ENCODE measurements around the gene KAT5. TPM values are rescaled to one million over a fixed set of nuclear protein-coding genes. Genes with fewer than 3 reads are reported as not detected.
"Not testable (repeated sequence)": the region's sequence is repeated elsewhere in the genome, so short reads cannot be mapped to it uniquely, and the experiment has no call there.

The KAT5 gene
- total RNA-seq, 1 donor from 2014 or later = 21.0 TPM

DNA sequence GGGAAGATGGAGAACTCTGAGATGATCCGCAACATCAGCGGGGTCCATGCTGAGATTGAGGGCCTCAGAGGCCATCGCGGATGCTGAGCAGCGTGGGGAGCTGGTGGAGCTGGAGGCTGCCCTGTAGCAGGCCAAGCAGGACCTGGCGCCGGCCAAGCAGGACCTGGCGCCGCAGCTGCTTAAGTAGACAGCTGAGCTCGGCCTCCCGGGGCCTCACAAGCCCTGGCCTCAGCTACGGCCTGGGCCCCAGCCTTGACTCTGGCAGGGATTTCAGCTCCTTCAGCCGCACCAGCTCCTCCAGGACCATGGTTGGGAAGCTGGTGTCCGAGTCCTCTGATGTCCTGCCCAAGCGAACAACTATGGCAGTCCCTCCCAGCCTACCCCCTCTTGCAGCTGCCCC is 15.8 kb downstream of the KAT5 start:
- Histone ChIP-seq H2AFZ (replicated peaks) (no peak overlapping the region), H3K36me3 (no peaks in the 10 kb centered on the region), H3K27ac (no peak overlapping the region), H4K20me1 (ENCODE audit: low read depth) (no peaks in the 10 kb centered on the region), H3K27me3 (peaks cover 39% of the 10 kb centered on the region), H3K9me3 (ENCODE audit: low read depth) (no peaks in the 10 kb centered on the region), H3K4me3 (no peak overlapping the region), H3K9ac (no peak overlapping the region), H3K4me1 (no peaks in the 10 kb centered on the region), H3K4me2 (no peak overlapping the region), H3K79me2 (ENCODE audit: low read depth) (no peaks in the 10 kb centered on the region), H3F3A (ENCODE audit: low read depth) (no peaks in the 10 kb centered on the region)
- Mint-ChIP-seq H3K9me3 (peaks cover 4% of the 10 kb centered on the region), H3K27me3 (ENCODE audit: insufficient read depth, low read depth) (peaks cover 10% of the 10 kb centered on the region), H3K4me1 (no peaks in the 10 kb centered on the region), H3K36me3 (no peaks in the 10 kb centered on the region), H3K27ac (no peak overlapping the region), H3K4me3 (no peak overlapping the region)
- no peak for DNase-seq (ENCODE audit: low spot score)
- TF ChIP-seq EZH2phosphoT487 (IDR thresholded peaks at IDR 0.05) (no peak), EZH2 (IDR thresholded peaks at IDR 0.05) (no peak)
- TF ChIP-seq, protein P1, sequence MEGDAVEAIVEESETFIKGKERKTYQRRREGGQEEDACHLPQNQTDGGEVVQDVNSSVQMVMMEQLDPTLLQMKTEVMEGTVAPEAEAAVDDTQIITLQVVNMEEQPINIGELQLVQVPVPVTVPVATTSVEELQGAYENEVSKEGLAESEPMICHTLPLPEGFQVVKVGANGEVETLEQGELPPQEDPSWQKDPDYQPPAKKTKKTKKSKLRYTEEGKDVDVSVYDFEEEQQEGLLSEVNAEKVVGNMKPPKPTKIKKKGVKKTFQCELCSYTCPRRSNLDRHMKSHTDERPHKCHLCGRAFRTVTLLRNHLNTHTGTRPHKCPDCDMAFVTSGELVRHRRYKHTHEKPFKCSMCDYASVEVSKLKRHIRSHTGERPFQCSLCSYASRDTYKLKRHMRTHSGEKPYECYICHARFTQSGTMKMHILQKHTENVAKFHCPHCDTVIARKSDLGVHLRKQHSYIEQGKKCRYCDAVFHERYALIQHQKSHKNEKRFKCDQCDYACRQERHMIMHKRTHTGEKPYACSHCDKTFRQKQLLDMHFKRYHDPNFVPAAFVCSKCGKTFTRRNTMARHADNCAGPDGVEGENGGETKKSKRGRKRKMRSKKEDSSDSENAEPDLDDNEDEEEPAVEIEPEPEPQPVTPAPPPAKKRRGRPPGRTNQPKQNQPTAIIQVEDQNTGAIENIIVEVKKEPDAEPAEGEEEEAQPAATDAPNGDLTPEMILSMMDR (IDR thresholded peaks at IDR 0.05) = no peak

DNA sequence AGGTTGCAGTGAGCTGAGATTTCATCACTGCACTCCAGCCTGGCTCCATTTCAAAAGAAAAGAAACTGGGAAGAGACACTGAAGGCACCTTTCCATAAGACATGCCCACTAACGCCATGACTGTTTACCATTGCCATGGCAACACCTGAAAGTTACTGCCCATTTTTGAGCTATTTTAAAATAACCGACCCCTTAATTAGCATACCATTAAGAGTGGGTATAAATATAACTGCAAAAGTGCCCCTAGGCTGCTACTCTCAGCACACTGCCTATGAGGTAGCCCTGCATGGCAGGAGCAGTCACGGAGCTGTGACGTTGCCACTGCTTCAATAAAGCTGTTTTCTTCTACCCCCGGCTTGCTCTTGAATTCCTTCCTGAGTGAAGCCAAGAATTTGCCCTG is 18.4 kb downstream of the KAT5 start:
- Histone ChIP-seq H4K20me1 (ENCODE audit: low read depth) (no peaks in the 10 kb centered on the region), H3K27me3 (peaks cover 29% of the 10 kb centered on the region), H3F3A (ENCODE audit: low read depth) (no peaks in the 10 kb centered on the region), H3K27ac (no peak overlapping the region), H3K36me3 (no peaks in the 10 kb centered on the region), H3K9ac (no peak overlapping the region), H3K4me2 (no peak overlapping the region), H3K9me3 (ENCODE audit: low read depth) (no peaks in the 10 kb centered on the region), H3K79me2 (ENCODE audit: low read depth) (no peaks in the 10 kb centered on the region), H3K4me3 (no peak overlapping the region), H3K4me1 (no peaks in the 10 kb centered on the region), H2AFZ (replicated peaks) (no peak overlapping the region)
- Mint-ChIP-seq H3K4me3 (no peak overlapping the region), H3K27ac (no peak overlapping the region), H3K27me3 (ENCODE audit: insufficient read depth, low read depth) (peaks cover 6% of the 10 kb centered on the region), H3K36me3 (no peaks in the 10 kb centered on the region), H3K4me1 (no peaks in the 10 kb centered on the region), H3K9me3 (peaks cover 8% of the 10 kb centered on the region)
- TF ChIP-seq EZH2phosphoT487 (IDR thresholded peaks at IDR 0.05) = no peak
- no peak for DNase-seq (ENCODE audit: low spot score)

DNA sequence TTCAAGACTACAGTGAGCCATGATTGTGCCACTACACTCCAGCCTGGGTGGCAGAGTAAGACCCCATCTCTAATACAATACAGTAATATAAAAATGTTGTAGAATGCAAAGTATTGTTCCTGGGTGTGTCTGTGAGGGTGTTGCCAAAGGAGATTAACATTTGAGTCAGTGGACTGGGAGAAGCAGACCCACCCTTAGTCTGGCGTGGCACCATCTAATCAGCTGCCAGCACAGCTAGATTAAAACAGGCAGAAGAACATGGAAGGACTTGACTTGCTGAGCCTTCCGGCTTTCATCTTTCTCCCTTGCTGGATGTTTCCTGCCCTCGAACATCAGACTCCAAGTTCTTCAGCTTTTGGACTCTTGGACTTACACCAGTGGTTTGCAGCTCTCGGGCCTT is 23.1 kb downstream of the KAT5 start:
- H3K9me3 Mint-ChIP-seq = peaks cover 25% of the 10 kb centered on the region
- peaks cover 23% of the 10 kb centered on the region for H3K27me3 ChIP-seq
- not testable (repeated sequence) for H3K9ac ChIP-seq; H4K20me1 ChIP-seq (ENCODE audit: low read depth); H3K4me1 Mint-ChIP-seq; H3K79me2 ChIP-seq (ENCODE audit: low read depth); H3K4me3 Mint-ChIP-seq; H3K4me1 ChIP-seq; H3F3A ChIP-seq (ENCODE audit: low read depth); H3K9me3 ChIP-seq (ENCODE audit: low read depth); H3K36me3 ChIP-seq; H3K36me3 Mint-ChIP-seq; H3K27ac ChIP-seq; H3K4me2 ChIP-seq; H3K4me3 ChIP-seq; H3K27ac Mint-ChIP-seq; H3K27me3 Mint-ChIP-seq (ENCODE audit: insufficient read depth, low read depth); H2AFZ ChIP-seq (replicated peaks); DNase-seq (ENCODE audit: low spot score)

DNA sequence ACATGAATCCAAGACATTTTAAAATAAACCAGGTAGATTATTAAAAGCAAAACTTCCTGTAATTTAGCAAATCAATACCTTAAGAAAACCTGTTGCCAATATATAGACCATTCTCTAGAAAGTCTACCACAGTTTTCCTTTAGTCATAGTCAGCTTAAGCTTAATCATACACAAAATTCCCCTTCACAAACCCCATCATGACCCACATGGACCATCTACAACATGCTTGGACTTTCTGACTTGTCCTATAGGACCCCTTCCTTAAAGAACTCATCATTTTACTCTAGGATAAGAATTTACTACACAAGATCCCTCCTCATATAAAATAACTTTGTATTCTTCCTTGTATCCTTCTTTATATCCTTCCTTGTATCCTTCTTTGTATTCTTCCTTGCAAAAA is 24.8 kb downstream of the KAT5 start:
- Mint-ChIP-seq H3K27me3 (ENCODE audit: insufficient read depth, low read depth) (peaks cover 8% of the 10 kb centered on the region), H3K4me1 (no peaks in the 10 kb centered on the region), H3K9me3 (peaks cover 24% of the 10 kb centered on the region), H3K27ac (no peak overlapping the region), H3K4me3 (no peak overlapping the region), H3K36me3 (no peaks in the 10 kb centered on the region)
- Histone ChIP-seq H3F3A (ENCODE audit: low read depth) (no peaks in the 10 kb centered on the region), H4K20me1 (ENCODE audit: low read depth) (no peaks in the 10 kb centered on the region), H2AFZ (replicated peaks) (no peak overlapping the region), H3K79me2 (ENCODE audit: low read depth) (no peaks in the 10 kb centered on the region), H3K9me3 (ENCODE audit: low read depth) (peaks cover 9% of the 10 kb centered on the region), H3K36me3 (no peaks in the 10 kb centered on the region), H3K9ac (no peak overlapping the region), H3K27me3 (peaks cover 12% of the 10 kb centered on the region), H3K4me1 (no peaks in the 10 kb centered on the region), H3K27ac (no peak overlapping the region), H3K4me2 (no peak overlapping the region), H3K4me3 (no peak overlapping the region)
- no peak for DNase-seq (ENCODE audit: low spot score)
- TF ChIP-seq, protein P1 (IDR thresholded peaks at IDR 0.05) = no peak
- TF ChIP-seq EZH2phosphoT487 (IDR thresholded peaks at IDR 0.05) = no peak
- no peak for TF ChIP-seq EZH2 (IDR thresholded peaks at IDR 0.05)
